HG02938 (cell line): ENCODE results near the gene PAN2.
"Not testable (repeated sequence)": the region's sequence is repeated elsewhere in the genome, so short reads cannot be mapped to it uniquely, and the experiment has no call there.

Experiments
- ATAC-seq: cut with Tn5 transposase; IDR thresholded peaks from one replicate; pipeline ENCODE4 v1.9.1; 2021; ENCODE audit warnings: mild to moderate bottlenecking, moderate library complexity; ENCODE audit not compliant: unreplicated experiment

PAN2 gene

DNA sequence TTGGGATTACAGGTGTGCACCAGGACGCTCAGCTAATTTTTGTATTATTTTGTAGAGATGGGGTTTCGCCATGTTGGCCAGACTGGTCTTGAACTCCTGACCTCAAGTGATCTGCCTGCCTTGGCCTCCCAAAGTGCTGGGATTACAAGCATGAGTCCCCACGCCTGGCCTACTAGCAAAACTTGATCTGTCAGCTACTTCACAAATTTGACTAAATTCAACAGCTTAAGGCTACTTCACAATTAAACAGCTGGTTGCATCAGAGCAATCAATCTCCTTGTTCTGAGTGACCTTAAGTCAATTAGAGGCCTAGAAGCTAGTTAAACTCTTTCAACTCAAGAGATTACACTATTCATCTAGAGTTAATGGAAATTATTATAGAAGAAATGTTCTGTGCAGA lies 54.9 kb downstream of the PAN2 start:
- ATAC-seq, result no peak

DNA sequence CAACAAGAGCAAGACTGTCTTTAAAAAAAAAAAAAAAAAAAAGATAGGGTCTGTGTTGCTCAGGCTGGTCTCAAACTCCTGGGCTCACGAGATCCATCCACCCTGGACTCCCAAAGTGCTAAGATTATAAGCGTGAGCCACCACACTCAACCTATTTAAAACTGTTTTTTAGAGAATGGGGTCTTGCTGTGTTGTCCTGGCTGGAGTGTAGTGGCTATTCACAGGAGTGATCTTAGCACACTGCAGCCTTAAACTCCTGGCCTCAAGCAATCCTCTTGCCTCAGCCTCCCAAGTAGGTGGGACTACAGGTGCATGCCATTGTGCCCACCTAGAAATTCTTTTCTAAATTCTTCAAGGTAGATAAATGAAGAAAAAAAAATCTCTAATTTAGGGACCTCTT lies 59.5 kb downstream of the PAN2 start:
- ATAC-seq, result no peak

DNA sequence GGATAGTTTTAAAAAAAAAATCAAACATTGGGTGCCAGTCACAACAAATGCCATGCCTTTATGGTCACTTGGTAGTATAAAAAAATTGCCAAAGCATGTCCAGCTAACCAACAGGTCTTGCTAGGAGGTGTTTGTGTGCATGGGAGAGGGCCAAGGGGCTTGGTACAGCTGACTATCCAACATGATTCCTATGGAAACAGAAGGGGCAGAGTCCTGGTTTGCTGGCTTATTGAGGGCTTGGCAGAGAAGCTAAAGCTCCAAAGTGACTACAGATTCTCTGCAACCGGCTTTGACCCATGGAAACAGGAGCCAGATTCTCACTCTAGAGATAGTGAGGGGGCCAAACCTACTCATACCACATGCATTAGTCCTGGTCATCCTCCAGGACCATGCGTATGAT lies 61.3 kb downstream of the PAN2 start:
- not testable (repeated sequence) for ATAC-seq

DNA sequence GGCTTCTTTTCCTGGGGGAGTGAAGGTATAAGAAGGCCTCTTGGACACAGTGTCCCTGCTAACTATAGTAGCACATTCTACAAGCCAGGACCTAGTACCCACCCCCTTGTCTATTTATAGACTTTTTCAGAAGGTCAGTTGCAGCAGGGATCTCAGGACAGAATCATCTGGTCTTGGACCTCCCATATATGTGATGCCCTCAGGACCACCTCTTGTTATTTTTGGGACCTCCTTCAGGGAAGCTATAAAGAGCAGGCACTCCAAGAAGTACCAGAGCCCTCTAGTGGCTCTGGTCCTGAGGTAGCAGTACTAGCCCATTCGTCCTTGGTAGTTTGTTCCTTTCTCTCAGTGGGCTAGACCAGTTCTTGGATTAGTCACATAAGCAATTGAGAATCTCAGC lies 62.8 kb downstream of the PAN2 start:
- ATAC-seq, result no peak

GRCh38 chr12:56267443-56268071 lies 66.2 kb downstream of the PAN2 start:
- ATAC-seq, result peak; percentile 15

GRCh38 chr12:56266693-56267442 lies 66.9 kb downstream of the PAN2 start, which contains the start of gene COQ10A:
Gene COQ10A, plus strand, starts transcription at chr12:56266942. Its CDS starts 177 bp downstream, at chr12:56267119.
- ATAC-seq, result peak; percentile 61
